K562 (cell line): Measurements from ENCODE around the gene STAT4. TPM values are rescaled to one million over a fixed set of nuclear protein-coding genes. Genes with fewer than 3 reads are reported as not detected.

ENCODE experiments used
- GMEB1 ChIP-seq: fragments of 250-450 bp; sonication (Bioruptor Pico); IDR thresholded peaks from 2 replicates; pipeline ENCODE4 v1.4.0; 2020; ENCODE audit warnings: mild to moderate bottlenecking
- HMG20A ChIP-seq: fragments of 450-650 bp; formaldehyde crosslinking; conservative IDR thresholded peaks from 2 replicates; pipeline ENCODE4 v1.4.0; 2020; ENCODE audit warnings: mild to moderate bottlenecking, mixed read lengths
- KLF1 ChIP-seq: fragments of 450-650 bp; IDR thresholded peaks from 2 replicates; pipeline ENCODE4 v1.6.1; 2016; ENCODE audit warnings: missing genetic modification characterization, missing compliant biosample characterization
- LCOR ChIP-seq: sonication (generic); formaldehyde crosslinking; IDR thresholded peaks from 2 replicates; pipeline ENCODE4 v1.8.0; 2022; ENCODE audit warnings: mild to moderate bottlenecking, missing genetic modification reagents
- SMC3 ChIP-seq: conservative IDR thresholded peaks from 2 replicates; pipeline ENCODE4 v1.6.1; 2011; ENCODE audit warnings: low read depth, low read length, improper control_type of control experiment; ENCODE audit not compliant: insufficient read depth
- TBP ChIP-seq: optimal IDR thresholded peaks from 2 replicates; pipeline ENCODE3; 2011; ENCODE audit warnings: low read depth, low read length, improper control_type of control experiment
- TEAD4 ChIP-seq, 2 experiments: sonication (generic) in 1 of 2; formaldehyde crosslinking in 1 of 2; IDR thresholded peaks; 2 replicates each; pipeline versions ENCODE4 v1.6.1 to v1.8.0; 2012 to 2022; ENCODE audit warnings: borderline replicate concordance in 1 of 2, inconsistent platforms in 1 of 2, low read length in 1 of 2, mild to moderate bottlenecking in 1 of 2, missing genetic modification reagents in 1 of 2
- USF1 ChIP-seq: sonication (generic); formaldehyde crosslinking; IDR thresholded peaks from 2 replicates; pipeline ENCODE4 v1.9.0; 2022; ENCODE audit warnings: mild to moderate bottlenecking, missing genetic modification reagents
- ZNF79 ChIP-seq: fragments of 250-450 bp; sonication (Bioruptor Pico); IDR thresholded peaks from 2 replicates; pipeline ENCODE4 v1.4.0; 2020; ENCODE audit warnings: low read depth, mild to moderate bottlenecking, moderate library complexity
- polyA plus RNA-seq, 8 experiments: library from polyadenylated mRNA; depleted of rRNA in 4 of 8; stranded (reverse) in 5 of 8; unstranded in 3 of 8; fragments of >200 nt; fragmentation: Nextera tagmentation in 2 of 8; fragmentation: Illumina TruSeq in 1 of 8; extraction: Ambion mirVana in 2 of 8; extraction: Trizol in 1 of 8; gene quantifications; 2 replicates each; pipeline versions ENCODE4 v1.2.1 to v1.2.3, GENCODE V29; 2011 to 2014; ENCODE audit warnings: inconsistent platforms in 1 of 8, missing spikeins in 1 of 8
- total RNA-seq, 7 experiments: library from RNA; depleted of rRNA in 6 of 7; stranded (reverse); fragments of >200 nt in 6 of 7; fragmentation: Illumina TruSeq in 2 of 7; extraction: Trizol in 2 of 7; gene quantifications; 2 replicates each; pipeline versions ENCODE4 v1.2.1 to v1.2.3, GENCODE V29; 2011 to 2021; ENCODE audit warnings: low replicate concordance in 1 of 7
- TF ChIP-seq, protein P1 (sequence below): IDR thresholded peaks from 2 replicates; pipeline ENCODE4 v1.6.1; 2012; ENCODE audit warnings: low read depth, low read length, improper control_type of control experiment, borderline replicate concordance
- TF ChIP-seq, protein P2 (sequence below): fragments of 200-600 bp; sonication (generic); IDR thresholded peaks from one replicate; pipeline ENCODE4 v1.6.1; 2012; ENCODE audit warnings: mild to moderate bottlenecking, low read depth, low read length, inconsistent platforms

STAT4 gene
- total and polyA plus RNA-seq, 9 of the 15 experiments (the other 6 are each of a cell fraction or from before 2014, with no cell fraction given) = 0.01 to 0.06 (median 0.03) TPM; not detected in 6

DNA sequence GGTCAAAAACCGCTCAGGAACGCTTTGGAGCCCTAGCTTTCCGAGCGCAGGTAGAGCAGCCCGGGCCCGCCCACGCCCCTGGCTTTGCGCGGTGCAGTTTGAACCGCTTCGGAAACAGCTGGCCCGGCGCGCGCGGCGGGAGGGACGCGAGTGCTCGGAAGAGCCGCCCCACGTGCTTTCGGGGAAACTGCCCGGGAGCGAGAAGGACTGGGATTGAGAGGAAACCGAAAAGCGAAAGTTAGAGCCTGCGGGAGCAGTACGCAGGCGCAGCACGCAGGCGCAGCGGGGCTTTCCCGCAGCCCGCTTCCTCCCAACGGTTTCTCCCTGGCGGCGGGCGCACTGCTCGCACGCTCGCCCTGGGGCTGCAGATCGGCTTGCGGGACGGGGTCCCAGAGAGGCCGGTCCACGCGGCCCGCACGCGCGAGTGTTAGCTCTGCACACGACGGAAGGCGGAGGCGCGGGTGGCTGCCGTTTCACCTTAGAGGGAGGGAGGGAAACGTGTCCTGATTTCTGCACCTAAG lies 130.5 kb downstream of the STAT4 start (continued):
- TF ChIP-seq, protein P1, sequence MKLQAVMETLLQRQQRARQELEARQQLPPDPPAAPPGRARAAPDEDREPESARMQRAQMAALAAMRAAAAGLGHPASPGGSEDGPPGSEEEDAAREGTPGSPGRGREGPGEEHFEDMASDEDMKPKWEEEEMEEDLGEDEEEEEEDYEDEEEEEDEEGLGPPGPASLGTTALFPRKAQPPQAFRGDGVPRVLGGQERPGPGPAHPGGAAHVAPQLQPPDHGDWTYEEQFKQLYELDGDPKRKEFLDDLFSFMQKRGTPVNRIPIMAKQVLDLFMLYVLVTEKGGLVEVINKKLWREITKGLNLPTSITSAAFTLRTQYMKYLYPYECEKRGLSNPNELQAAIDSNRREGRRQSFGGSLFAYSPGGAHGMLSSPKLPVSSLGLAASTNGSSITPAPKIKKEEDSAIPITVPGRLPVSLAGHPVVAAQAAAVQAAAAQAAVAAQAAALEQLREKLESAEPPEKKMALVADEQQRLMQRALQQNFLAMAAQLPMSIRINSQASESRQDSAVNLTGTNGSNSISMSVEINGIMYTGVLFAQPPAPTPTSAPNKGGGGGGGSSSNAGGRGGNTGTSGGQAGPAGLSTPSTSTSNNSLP = no peak
- TF ChIP-seq HMG20A (CRISPR knock-in tag) = no peak
- TF ChIP-seq ZNF79 (CRISPR knock-in tag) = no peak
- peak; percentile 81 for TF ChIP-seq GMEB1 (CRISPR knock-in tag)
- TF ChIP-seq USF1 (CRISPR knock-in tag) = peak; percentile 94
- peak; percentile 91 for TF ChIP-seq LCOR (CRISPR knock-in tag)
- no peak for TF ChIP-seq TBP
- 0 out of 2 replicates have a peak, but pooled peaks have one; percentile 7 for TF ChIP-seq SMC3
- no peak for TF ChIP-seq KLF1 (tag)
- TF ChIP-seq TEAD4 (IDR thresholded peaks at IDR 0.05; ENCODE audit: low read length) = peak; percentile 54; the same call in 1 of the 2 replicates
- TF ChIP-seq TEAD4 (CRISPR knock-in tag; IDR thresholded peaks at IDR 0.05; ENCODE audit: borderline replicate concordance) = peak; percentile 88; the same call in 1 of the 2 replicates
- TF ChIP-seq, protein P2, sequence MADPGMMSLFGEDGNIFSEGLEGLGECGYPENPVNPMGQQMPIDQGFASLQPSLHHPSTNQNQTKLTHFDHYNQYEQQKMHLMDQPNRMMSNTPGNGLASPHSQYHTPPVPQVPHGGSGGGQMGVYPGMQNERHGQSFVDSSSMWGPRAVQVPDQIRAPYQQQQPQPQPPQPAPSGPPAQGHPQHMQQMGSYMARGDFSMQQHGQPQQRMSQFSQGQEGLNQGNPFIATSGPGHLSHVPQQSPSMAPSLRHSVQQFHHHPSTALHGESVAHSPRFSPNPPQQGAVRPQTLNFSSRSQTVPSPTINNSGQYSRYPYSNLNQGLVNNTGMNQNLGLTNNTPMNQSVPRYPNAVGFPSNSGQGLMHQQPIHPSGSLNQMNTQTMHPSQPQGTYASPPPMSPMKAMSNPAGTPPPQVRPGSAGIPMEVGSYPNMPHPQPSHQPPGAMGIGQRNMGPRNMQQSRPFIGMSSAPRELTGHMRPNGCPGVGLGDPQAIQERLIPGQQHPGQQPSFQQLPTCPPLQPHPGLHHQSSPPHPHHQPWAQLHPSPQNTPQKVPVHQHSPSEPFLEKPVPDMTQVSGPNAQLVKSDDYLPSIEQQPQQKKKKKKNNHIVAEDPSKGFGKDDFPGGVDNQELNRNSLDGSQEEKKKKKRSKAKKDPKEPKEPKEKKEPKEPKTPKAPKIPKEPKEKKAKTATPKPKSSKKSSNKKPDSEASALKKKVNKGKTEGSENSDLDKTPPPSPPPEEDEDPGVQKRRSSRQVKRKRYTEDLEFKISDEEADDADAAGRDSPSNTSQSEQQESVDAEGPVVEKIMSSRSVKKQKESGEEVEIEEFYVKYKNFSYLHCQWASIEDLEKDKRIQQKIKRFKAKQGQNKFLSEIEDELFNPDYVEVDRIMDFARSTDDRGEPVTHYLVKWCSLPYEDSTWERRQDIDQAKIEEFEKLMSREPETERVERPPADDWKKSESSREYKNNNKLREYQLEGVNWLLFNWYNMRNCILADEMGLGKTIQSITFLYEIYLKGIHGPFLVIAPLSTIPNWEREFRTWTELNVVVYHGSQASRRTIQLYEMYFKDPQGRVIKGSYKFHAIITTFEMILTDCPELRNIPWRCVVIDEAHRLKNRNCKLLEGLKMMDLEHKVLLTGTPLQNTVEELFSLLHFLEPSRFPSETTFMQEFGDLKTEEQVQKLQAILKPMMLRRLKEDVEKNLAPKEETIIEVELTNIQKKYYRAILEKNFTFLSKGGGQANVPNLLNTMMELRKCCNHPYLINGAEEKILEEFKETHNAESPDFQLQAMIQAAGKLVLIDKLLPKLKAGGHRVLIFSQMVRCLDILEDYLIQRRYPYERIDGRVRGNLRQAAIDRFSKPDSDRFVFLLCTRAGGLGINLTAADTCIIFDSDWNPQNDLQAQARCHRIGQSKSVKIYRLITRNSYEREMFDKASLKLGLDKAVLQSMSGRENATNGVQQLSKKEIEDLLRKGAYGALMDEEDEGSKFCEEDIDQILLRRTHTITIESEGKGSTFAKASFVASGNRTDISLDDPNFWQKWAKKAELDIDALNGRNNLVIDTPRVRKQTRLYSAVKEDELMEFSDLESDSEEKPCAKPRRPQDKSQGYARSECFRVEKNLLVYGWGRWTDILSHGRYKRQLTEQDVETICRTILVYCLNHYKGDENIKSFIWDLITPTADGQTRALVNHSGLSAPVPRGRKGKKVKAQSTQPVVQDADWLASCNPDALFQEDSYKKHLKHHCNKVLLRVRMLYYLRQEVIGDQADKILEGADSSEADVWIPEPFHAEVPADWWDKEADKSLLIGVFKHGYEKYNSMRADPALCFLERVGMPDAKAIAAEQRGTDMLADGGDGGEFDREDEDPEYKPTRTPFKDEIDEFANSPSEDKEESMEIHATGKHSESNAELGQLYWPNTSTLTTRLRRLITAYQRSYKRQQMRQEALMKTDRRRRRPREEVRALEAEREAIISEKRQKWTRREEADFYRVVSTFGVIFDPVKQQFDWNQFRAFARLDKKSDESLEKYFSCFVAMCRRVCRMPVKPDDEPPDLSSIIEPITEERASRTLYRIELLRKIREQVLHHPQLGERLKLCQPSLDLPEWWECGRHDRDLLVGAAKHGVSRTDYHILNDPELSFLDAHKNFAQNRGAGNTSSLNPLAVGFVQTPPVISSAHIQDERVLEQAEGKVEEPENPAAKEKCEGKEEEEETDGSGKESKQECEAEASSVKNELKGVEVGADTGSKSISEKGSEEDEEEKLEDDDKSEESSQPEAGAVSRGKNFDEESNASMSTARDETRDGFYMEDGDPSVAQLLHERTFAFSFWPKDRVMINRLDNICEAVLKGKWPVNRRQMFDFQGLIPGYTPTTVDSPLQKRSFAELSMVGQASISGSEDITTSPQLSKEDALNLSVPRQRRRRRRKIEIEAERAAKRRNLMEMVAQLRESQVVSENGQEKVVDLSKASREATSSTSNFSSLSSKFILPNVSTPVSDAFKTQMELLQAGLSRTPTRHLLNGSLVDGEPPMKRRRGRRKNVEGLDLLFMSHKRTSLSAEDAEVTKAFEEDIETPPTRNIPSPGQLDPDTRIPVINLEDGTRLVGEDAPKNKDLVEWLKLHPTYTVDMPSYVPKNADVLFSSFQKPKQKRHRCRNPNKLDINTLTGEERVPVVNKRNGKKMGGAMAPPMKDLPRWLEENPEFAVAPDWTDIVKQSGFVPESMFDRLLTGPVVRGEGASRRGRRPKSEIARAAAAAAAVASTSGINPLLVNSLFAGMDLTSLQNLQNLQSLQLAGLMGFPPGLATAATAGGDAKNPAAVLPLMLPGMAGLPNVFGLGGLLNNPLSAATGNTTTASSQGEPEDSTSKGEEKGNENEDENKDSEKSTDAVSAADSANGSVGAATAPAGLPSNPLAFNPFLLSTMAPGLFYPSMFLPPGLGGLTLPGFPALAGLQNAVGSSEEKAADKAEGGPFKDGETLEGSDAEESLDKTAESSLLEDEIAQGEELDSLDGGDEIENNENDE = no peak
